SIG-M5 treated with dmso at 0.1 percent for 504 hours (cell line): Measurements from ENCODE around the gene EML3.
"Not testable (repeated sequence)": the region's sequence is repeated elsewhere in the genome, so short reads cannot be mapped to it uniquely, and the experiment has no call there.

Experiments
- DNase-seq: peaks from one replicate; lab custom pipeline; 2025; ENCODE audit not compliant: unreplicated experiment; lab: John Stamatoyannopoulos, UW

Gene EML3

GRCh38 chr11:62573592-62574362, 38.8 kb downstream of the EML3 start, which contains the start of gene EEF1G:
Gene EEF1G, minus strand, starts transcription at chr11:62573891. Its CDS starts 49 bp downstream, at chr11:62573842.
- peak; percentile 100 for DNase-seq

GRCh38 chr11:62573006-62573591, 39.5 kb downstream of the EML3 start:
- DNase-seq = peak; percentile 26

- DNase-seq = no peak
Observed at GRCh38 chr11:62572431-62572830, 40.1 kb downstream of the EML3 start.

- not testable (repeated sequence) for DNase-seq
Observed at GRCh38 chr11:62571493-62571892, 41.1 kb downstream of the EML3 start.

GRCh38 chr11:62570903-62571302, 41.7 kb downstream of the EML3 start:
- DNase-seq = not testable (repeated sequence)

GRCh38 chr11:62569611-62570010, 43.0 kb downstream of the EML3 start:
- DNase-seq = no peak

- peak; percentile 34 for DNase-seq
Observed at GRCh38 chr11:62567018-62567633, 45.4 kb downstream of the EML3 start.

GRCh38 chr11:62566247-62566646, 46.3 kb downstream of the EML3 start:
- no peak for DNase-seq

GRCh38 chr11:62565100-62565802, 47.3 kb downstream of the EML3 start:
- DNase-seq = no peak

GRCh38 chr11:62561677-62562230, 50.8 kb downstream of the EML3 start:
- DNase-seq = not testable (repeated sequence)

- peak; percentile 89 for DNase-seq
Observed at GRCh38 chr11:62560566-62561103, 51.9 kb downstream of the EML3 start.

- DNase-seq = not testable (repeated sequence)
Observed at GRCh38 chr11:62559626-62560025, 52.9 kb downstream of the EML3 start.

GRCh38 chr11:62559204-62559603, 53.4 kb downstream of the EML3 start:
- no peak for DNase-seq

- no peak for DNase-seq
Observed at GRCh38 chr11:62558669-62559068, 53.9 kb downstream of the EML3 start.

GRCh38 chr11:62556875-62557631, 55.5 kb downstream of the EML3 start:
- peak; percentile 35 for DNase-seq

GRCh38 chr11:62556108-62556874, 56.3 kb downstream of the EML3 start:
- DNase-seq = peak; percentile 94

- peak; percentile 81 for DNase-seq
Observed at GRCh38 chr11:62555464-62556107, 57.0 kb downstream of the EML3 start.

- no peak for DNase-seq
Observed at GRCh38 chr11:62554387-62555167, 58.0 kb downstream of the EML3 start.
